GM10266 (cell line): ENCODE results near the gene BIRC7.

Experiments used
- DNase-seq: peaks from one replicate; pipeline ENCODE4 v3.0.0; 2012; ENCODE audit errors: extremely low spot score
- TF ChIP-seq, protein P1 (sequence below): IDR thresholded peaks from 2 replicates; pipeline ENCODE4 v1.5.1; 2012; ENCODE audit warnings: mild to moderate bottlenecking, low read depth; ENCODE audit not compliant: control insufficient read depth, insufficient read depth; ENCODE audit errors: missing control alignments

Gene BIRC7

DNA sequence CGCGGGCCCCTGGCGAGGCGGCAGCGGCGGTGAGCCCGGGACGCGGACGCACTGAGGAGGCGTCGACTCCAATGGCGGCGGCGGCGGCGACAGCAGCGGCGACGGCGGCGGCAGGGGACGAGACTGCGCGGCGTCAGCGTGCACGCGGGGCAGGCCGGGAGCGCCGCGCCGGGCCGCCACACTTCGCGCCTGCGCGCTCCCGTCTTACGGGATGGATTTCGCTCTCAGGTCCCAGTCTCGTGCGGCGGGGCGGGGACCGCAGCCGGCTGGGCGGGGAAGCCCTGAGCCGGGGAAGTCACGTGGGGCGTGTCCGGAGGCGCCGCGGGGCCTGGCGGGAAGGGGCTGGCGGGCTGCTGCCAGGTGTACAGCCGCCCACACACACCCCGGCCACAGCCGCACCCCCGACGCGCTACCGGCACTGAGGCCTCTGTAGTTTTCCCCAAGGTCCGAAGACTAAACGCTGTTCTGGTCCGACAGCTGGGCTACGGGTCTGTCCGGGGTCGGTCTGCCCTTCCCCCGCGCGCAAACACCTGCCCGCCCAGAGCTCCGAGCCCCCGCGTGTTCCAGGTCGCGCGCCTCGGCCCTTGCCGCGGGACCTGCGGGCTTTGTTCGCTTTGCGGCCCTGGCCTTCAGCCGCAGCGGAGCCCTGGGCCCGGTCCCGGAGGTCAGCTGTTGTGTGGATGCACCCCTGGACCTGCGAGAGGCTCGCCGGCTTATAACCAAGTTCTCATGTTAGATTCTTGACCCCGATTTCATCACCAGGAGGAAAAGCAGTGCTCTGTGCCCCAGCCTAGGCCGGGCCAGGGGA, 19.5 kb upstream of the BIRC7 start, which contains the start of gene YTHDF1:
Gene YTHDF1, minus strand, starts transcription at position 91 of the 808 bp plus-strand sequence. CDS start 239 bp downstream, outside the sequence.
- TF ChIP-seq, protein P1, sequence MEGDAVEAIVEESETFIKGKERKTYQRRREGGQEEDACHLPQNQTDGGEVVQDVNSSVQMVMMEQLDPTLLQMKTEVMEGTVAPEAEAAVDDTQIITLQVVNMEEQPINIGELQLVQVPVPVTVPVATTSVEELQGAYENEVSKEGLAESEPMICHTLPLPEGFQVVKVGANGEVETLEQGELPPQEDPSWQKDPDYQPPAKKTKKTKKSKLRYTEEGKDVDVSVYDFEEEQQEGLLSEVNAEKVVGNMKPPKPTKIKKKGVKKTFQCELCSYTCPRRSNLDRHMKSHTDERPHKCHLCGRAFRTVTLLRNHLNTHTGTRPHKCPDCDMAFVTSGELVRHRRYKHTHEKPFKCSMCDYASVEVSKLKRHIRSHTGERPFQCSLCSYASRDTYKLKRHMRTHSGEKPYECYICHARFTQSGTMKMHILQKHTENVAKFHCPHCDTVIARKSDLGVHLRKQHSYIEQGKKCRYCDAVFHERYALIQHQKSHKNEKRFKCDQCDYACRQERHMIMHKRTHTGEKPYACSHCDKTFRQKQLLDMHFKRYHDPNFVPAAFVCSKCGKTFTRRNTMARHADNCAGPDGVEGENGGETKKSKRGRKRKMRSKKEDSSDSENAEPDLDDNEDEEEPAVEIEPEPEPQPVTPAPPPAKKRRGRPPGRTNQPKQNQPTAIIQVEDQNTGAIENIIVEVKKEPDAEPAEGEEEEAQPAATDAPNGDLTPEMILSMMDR, result no peak

DNA sequence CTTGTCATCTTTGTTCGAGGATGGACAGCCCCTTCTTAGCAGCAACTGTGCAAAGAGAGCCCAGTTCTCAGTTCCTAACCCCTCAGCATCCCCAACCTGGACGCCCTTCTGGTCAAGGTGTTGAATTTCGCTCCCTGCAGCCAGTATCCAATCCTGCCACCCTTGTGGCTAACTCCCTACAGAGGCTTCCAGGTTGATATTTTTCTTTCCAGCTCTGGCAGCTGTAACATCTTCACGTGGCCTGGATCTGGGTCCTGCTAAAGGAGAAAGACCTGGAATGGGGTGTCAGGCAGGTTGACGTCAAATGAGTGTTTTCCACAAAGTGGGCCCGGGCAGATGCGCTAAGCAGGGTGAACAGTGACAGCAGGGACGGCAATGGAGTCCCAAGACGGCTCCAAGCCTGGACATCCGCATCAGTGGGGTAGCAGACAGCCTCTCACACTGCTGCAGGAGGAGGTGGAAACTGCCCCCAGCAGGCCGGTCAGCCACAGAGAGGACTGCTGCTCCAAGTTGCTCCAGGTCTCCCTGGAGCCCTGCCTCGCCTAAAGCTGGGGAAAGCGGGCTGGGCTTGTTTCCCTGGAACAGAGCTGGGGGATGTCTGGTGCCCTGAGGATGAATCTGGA, 18.7 kb upstream of the BIRC7 start:
- TF ChIP-seq, protein P1, result no peak
- DNase-seq, result no peak

More for the DNA sequence above, 19.5 kb upstream of the BIRC7 start, which contains the start of gene YTHDF1:
- peak; percentile 100 for DNase-seq

DNA sequence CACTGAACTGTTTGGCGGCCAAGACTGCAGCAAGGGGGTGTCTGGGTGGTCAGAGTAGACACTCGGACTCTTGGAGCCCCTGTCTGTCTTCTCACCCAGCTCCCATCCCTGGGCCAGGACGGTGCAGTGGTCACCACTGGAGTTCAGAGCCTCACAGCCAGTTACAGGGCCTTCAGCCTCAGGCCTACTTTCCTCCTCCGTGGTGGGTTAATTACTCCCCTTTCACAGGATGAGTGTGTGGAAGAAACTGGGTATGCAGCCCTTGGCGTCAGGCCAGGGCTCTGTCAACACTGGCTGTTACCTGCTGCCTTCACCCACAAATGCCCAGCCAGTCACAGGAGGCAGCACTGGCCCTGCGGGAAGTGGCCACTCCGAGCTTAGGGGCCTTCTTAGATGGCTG, 18.0 kb upstream of the BIRC7 start:
- TF ChIP-seq, protein P1, result no peak
- no peak for DNase-seq

DNA sequence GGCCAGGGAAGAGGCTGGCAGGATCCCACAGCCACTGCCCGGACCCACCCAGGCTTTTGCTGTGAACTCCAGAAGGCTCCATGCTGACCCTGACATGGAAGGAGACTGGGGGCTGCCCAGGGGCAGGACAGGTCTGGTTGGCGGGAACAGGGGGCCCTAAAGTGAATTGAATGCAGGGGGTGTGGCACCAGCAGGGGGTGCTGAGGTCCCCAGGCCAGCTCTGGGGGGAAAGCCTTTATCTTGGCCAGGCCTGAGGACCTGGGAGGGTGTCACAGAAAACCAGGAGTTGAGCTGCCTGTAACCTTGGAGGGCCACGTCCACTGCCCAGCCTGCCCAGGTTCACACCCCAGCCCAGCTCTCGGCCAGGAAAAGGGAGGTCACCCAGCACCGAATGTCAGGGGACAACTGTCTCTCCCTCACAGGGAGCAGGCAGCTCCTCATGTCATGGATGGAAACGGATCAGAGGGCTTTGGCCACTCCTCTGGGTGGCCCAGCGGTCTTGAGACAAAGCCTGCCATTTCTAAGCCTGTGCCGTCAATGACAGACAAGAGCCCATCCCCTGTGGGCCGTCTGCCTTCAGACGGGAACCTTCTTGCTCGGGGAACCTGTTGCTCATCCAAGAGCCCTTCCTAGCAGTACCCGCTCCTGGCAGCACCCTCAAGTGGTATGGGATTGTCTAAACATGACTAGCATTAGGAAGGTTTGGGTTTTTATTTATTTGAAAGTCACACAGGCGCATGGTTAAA, 16.8 kb upstream of the BIRC7 start:
- no peak for DNase-seq
- TF ChIP-seq, protein P1, result no peak

DNA sequence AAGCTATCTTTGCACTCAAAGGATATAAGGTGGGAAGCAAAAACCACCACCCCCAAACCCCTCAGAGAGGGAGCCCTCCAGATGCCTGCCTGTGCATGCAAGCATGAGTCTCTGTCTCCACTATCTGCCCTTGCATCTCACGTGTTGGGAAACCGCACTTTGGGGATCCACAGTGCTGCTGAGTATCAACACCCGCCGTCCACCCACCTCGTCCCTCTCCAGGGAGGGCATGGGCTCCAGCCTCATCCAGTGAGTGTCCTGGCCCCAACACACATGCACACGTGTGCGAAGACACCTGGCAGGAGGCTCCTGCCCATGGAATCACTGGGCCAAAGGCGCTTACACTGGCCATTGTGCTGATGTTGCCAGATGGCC, 16.3 kb upstream of the BIRC7 start:
- DNase-seq, result no peak
- TF ChIP-seq, protein P1, result no peak

DNA sequence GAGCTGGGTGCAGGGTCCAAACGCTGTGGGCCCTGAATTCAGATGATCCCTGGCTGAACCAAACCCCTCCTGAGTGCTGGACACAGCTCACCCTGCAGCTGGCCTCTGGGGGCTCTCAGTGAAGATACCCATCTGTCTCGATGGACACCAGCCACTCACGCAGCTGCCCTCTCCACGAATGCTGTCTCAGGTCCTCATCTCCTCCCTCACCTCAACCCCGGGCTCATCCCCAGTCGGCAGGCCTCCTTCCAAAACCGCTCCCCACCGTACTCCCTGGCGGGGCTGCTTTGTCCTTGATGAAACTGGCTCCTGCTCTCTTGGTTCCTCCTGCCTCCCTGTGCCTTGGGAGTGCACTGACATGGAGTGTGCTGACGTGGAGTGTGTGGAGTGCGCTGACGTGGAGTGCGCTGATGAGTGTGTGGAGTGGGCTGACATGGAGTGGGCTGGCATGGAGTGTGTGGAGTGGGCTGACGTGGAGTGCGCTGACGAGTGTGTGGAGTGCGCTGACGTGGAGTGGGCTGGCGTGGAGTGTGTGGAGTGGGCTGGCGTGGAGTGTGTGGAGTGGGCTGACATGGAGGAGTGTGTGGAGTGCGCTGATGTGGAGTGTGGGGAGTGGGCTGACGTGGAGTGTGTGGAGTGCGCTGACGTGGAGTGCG, 15.7 kb upstream of the BIRC7 start:
- no peak for DNase-seq
- TF ChIP-seq, protein P1, result no peak
